ENCODE data around the gene CFD. TPM values are rescaled to one million over a fixed set of nuclear protein-coding genes. Genes with fewer than 3 reads are reported as not detected.

Gene CFD
- total RNA-seq, 1 experiment from 2014 or later, result 1.7 TPM

DNA sequence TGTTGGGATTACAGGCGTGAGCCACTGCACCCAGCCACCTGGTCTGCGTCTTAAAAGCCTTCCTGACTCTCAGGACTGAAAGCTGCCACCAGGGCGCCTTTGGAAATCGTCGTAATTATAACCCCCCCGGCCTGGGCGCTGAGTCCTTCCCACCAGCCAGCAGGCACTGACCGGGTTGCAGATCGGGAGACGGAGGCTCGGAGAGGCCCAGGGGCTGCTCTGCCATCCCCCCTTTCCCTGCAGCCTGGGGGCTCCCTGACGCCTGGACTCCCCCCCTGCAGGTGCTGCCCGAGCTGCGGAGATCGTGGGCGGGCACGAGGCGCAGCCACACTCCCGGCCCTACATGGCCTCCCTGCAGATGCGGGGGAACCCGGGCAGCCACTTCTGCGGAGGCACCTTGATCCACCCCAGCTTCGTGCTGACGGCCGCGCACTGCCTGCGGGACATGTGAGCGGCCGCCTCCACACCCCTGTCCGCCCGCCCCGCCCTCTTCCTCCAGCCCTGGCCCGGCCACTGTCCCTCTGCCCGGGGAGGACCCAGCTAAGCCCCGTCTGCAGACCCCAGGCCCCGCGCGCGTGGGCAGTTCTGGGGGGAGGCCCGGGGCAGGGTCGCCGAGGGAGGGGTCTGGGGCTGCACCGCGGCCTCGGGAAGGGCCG lies 16.2 kb upstream of the CFD start (continued):
- TF ChIP-seq, protein P1, sequence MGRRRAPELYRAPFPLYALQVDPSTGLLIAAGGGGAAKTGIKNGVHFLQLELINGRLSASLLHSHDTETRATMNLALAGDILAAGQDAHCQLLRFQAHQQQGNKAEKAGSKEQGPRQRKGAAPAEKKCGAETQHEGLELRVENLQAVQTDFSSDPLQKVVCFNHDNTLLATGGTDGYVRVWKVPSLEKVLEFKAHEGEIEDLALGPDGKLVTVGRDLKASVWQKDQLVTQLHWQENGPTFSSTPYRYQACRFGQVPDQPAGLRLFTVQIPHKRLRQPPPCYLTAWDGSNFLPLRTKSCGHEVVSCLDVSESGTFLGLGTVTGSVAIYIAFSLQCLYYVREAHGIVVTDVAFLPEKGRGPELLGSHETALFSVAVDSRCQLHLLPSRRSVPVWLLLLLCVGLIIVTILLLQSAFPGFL (CRISPR knock-in tag; IDR thresholded peaks at IDR 0.05; ENCODE audit: borderline replicate concordance), result no peak
- TF ChIP-seq HMGA2 (CRISPR knock-in tag; IDR thresholded peaks at IDR 0.05) (no peak), NR1H2 (CRISPR knock-in tag; IDR thresholded peaks at IDR 0.05) (0 out of 2 replicates have a peak, but pooled peaks have one; percentile 28), ZNF423 (CRISPR knock-in tag; IDR thresholded peaks at IDR 0.05) (no peak), IRF2 (CRISPR knock-in tag; IDR thresholded peaks at IDR 0.05; ENCODE audit: borderline replicate concordance, low read depth) (no peak), NFE2L1 (CRISPR knock-in tag; IDR thresholded peaks at IDR 0.05) (no peak), TP53 (CRISPR knock-in tag; IDR thresholded peaks at IDR 0.05) (no peak), ZNF263 (CRISPR knock-in tag; IDR thresholded peaks at IDR 0.05; ENCODE audit: low read depth) (0 out of 2 replicates have a peak, but pooled peaks have one; percentile 17), CREM (CRISPR knock-in tag; IDR thresholded peaks at IDR 0.05) (no peak), ZNF138 (CRISPR knock-in tag; conservative IDR thresholded peaks at IDR 0.05) (no peak)

DNA sequence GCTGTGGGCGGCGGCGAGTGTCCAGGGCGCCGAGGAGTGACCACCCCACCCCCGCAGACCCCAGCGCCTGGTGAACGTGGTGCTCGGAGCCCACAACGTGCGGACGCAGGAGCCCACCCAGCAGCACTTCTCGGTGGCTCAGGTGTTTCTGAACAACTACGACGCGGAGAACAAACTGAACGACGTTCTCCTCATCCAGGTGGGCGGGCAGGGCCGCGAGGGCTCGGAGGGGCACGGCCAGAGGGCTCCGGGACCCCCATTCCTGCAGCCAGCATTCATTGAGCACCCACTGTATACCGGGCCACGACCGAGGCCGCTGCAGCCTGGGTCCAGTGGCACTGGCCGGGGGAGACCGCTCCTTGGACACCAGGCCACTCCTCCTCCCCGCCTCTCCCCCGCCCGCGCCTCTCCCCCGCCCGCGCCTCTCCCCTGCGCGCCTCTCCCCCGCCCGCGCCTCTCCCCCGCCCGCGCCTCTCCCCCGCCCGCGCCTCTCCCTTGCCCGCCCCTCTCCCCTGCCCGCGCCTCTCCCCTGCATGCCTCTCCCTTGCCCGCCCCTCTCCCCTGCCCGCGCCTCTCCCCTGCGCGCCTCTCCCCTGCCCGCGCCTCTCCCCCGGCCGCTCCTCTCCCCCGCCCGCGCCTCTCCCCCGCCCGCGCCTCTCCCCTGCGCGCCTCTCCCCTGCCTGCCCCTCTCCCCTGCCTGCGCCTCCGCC lies 15.5 kb upstream of the CFD start:
- Mint-ChIP-seq H3K27ac (no peak overlapping the region), H3K9me3 (peaks cover 4% of the 10 kb centered on the region), H3K4me3 (peak overlapping the region; percentile 52), H3K4me1 (no peaks in the 10 kb centered on the region), H3K27me3 (ENCODE audit: low read depth) (peaks cover 42% of the 10 kb centered on the region), H3K36me3 (no peaks in the 10 kb centered on the region)
- ChIA-PET POLR2A (no interaction called here), CTCF (interaction anchor here (1.1 kb wide), 1 partner anchor 13 kb away, joined by 6 read pairs; no protein-coding TSS in a partner anchor)
- TF ChIP-seq KAT7 (CRISPR knock-in tag; IDR thresholded peaks at IDR 0.05; ENCODE audit: borderline replicate concordance) (no peak), GTF2I (CRISPR knock-in tag; conservative IDR thresholded peaks at IDR 0.05) (no peak), FOXK1 (CRISPR knock-in tag; IDR thresholded peaks at IDR 0.05) (no peak)
- TF ChIP-seq, protein P2, sequence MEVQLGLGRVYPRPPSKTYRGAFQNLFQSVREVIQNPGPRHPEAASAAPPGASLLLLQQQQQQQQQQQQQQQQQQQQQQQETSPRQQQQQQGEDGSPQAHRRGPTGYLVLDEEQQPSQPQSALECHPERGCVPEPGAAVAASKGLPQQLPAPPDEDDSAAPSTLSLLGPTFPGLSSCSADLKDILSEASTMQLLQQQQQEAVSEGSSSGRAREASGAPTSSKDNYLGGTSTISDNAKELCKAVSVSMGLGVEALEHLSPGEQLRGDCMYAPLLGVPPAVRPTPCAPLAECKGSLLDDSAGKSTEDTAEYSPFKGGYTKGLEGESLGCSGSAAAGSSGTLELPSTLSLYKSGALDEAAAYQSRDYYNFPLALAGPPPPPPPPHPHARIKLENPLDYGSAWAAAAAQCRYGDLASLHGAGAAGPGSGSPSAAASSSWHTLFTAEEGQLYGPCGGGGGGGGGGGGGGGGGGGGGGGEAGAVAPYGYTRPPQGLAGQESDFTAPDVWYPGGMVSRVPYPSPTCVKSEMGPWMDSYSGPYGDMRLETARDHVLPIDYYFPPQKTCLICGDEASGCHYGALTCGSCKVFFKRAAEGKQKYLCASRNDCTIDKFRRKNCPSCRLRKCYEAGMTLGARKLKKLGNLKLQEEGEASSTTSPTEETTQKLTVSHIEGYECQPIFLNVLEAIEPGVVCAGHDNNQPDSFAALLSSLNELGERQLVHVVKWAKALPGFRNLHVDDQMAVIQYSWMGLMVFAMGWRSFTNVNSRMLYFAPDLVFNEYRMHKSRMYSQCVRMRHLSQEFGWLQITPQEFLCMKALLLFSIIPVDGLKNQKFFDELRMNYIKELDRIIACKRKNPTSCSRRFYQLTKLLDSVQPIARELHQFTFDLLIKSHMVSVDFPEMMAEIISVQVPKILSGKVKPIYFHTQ (CRISPR knock-in tag; IDR thresholded peaks at IDR 0.05), result no peak
- TF ChIP-seq, protein P3, sequence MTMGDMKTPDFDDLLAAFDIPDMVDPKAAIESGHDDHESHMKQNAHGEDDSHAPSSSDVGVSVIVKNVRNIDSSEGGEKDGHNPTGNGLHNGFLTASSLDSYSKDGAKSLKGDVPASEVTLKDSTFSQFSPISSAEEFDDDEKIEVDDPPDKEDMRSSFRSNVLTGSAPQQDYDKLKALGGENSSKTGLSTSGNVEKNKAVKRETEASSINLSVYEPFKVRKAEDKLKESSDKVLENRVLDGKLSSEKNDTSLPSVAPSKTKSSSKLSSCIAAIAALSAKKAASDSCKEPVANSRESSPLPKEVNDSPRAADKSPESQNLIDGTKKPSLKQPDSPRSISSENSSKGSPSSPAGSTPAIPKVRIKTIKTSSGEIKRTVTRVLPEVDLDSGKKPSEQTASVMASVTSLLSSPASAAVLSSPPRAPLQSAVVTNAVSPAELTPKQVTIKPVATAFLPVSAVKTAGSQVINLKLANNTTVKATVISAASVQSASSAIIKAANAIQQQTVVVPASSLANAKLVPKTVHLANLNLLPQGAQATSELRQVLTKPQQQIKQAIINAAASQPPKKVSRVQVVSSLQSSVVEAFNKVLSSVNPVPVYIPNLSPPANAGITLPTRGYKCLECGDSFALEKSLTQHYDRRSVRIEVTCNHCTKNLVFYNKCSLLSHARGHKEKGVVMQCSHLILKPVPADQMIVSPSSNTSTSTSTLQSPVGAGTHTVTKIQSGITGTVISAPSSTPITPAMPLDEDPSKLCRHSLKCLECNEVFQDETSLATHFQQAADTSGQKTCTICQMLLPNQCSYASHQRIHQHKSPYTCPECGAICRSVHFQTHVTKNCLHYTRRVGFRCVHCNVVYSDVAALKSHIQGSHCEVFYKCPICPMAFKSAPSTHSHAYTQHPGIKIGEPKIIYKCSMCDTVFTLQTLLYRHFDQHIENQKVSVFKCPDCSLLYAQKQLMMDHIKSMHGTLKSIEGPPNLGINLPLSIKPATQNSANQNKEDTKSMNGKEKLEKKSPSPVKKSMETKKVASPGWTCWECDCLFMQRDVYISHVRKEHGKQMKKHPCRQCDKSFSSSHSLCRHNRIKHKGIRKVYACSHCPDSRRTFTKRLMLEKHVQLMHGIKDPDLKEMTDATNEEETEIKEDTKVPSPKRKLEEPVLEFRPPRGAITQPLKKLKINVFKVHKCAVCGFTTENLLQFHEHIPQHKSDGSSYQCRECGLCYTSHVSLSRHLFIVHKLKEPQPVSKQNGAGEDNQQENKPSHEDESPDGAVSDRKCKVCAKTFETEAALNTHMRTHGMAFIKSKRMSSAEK (CRISPR knock-in tag; IDR thresholded peaks at IDR 0.05; ENCODE audit: borderline replicate concordance), result no peak
- DNase-seq (ENCODE audit: low spot score), result no peak
- no peak; the same call in 1 of the 2 replicates for ATAC-seq

Data from WTC11 (cell line).